ENCODE measurements around the gene POU2F1.
"Not testable (repeated sequence)": the region's sequence is repeated elsewhere in the genome, so short reads cannot be mapped to it uniquely, and the experiment has no call there.

POU2F1 gene

GRCh38 chr1:167232801-167233200 lies 12.1 kb downstream of the POU2F1 start:
- DNase-seq (ENCODE audit: low spot score) = no peak
- no peak overlapping the region for H3K27ac ChIP-seq
- H3K4me3 ChIP-seq = no peak overlapping the region
- no peak for TF ChIP-seq CTCF (IDR thresholded peaks at IDR 0.05)

- Histone ChIP-seq H3K4me3 (no peak overlapping the region), H3K27ac (no peak overlapping the region)
- no peak for DNase-seq (ENCODE audit: low spot score)
- no peak for TF ChIP-seq CTCF (IDR thresholded peaks at IDR 0.05)
These were observed 12.7 kb downstream of the POU2F1 start for GRCh38 chr1:167233373-167233772.

- DNase-seq (ENCODE audit: low spot score) = no peak
- TF ChIP-seq CTCF (IDR thresholded peaks at IDR 0.05) = no peak
- Histone ChIP-seq H3K4me3 (no peak overlapping the region), H3K27ac (no peak overlapping the region)
These were observed 16.3 kb downstream of the POU2F1 start for GRCh38 chr1:167237000-167237399.

- DNase-seq (ENCODE audit: low spot score) = no peak
- no peak for TF ChIP-seq CTCF (IDR thresholded peaks at IDR 0.05)
- Histone ChIP-seq H3K4me3 (no peak overlapping the region), H3K27ac (no peak overlapping the region)
These were observed 18.0 kb downstream of the POU2F1 start for GRCh38 chr1:167238713-167239112.

DNA sequence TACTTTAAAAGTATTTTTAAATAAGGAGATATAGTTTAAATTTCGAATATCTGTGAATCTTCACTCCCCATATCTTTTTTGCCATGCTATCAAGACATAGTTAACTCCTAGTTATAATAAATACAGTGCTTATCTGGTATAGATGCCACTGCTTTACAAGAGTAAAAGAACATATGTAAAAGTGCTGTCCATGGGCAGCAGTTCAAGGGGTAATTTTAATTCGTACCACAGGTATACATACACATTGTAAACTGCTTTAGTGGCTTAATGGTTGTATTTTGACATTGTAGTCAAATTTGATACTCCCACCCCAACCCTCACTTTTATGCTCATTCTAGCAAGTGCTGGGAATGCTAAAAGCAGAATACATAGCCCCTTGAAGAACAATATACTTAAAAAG lies 18.6 kb downstream of the POU2F1 start:
- TF ChIP-seq CTCF (IDR thresholded peaks at IDR 0.05) = no peak
- no peak for DNase-seq (ENCODE audit: low spot score)
- H3K27ac ChIP-seq = no peak overlapping the region
- H3K4me3 ChIP-seq = no peak overlapping the region

GRCh38 chr1:167244244-167244643 lies 23.6 kb downstream of the POU2F1 start:
- Histone ChIP-seq H3K4me3 (no peak overlapping the region), H3K27ac (no peak overlapping the region)
- no peak for DNase-seq (ENCODE audit: low spot score)
- no peak for TF ChIP-seq CTCF (IDR thresholded peaks at IDR 0.05)

DNA sequence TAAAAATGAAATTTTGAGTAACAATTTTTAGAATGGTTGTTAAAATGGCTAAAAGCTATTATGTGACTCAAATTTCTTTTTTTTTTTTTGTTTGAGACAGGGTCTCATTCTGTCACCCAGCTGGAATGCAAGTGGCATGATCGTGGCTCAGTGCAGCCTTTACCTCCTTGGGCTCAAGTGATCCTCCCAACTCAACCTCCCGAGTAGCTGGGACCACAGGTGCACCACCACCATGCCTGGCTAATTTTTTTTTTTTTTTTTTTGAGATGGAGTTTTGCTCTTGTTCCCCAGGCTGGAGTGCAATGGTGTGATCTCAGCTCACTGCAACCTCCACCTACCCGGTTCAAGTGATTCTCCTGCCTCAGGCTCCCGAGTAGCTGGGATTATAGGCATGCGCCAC lies 24.5 kb downstream of the POU2F1 start:
- DNase-seq (ENCODE audit: low spot score); H3K27ac ChIP-seq; H3K4me3 ChIP-seq: not testable (repeated sequence)

DNA sequence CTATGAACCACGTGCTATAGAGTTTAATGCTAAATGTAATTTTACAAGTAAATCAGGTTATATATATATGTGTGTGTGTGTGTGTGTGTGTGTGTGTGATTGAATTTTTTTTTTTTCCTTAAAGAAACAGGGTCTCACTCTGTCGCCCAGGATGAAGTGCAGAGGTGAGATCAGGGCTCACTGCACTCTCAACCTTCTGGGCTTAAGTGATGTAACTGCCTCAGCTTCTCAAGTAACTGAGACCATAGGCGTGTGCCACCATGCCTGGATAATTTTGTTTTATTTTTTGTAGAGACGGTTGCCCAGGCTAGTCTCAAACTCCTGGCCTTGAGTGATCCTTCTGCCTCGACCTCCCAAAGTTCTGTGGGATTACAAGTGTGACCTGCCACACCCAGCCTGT lies 26.3 kb downstream of the POU2F1 start:
- no peak for TF ChIP-seq CTCF (IDR thresholded peaks at IDR 0.05)
- Histone ChIP-seq H3K27ac (no peak overlapping the region), H3K4me3 (no peak overlapping the region)
- DNase-seq (ENCODE audit: low spot score) = no peak
